H1 (cell line): ENCODE measurements around the gene CCDC106. TPM values are rescaled to one million over a fixed set of nuclear protein-coding genes. Genes with fewer than 3 reads are reported as not detected.

ENCODE experiments used
- CTCF ChIA-PET: fragments of 300-600 bp; sonication (Branson Sonifier 250); formaldehyde crosslinking; loops from one replicate; lab custom pipeline; 2021; ENCODE audit not compliant: partially characterized antibody; lab: Charles Lee
- POLR2A ChIA-PET: fragments of 300-600 bp; sonication (Branson Sonifier 250); formaldehyde crosslinking; loops from one replicate; lab custom pipeline; 2021; ENCODE audit warnings: inconsistent platforms; ENCODE audit not compliant: partially characterized antibody; lab: Charles Lee
- DNase-seq, 2 experiments: peaks; one replicate each; pipeline versions ENCODE4 v3.0.0 to v3.0.0-alpha.2; 2010 to 2022; ENCODE audit warnings: low spot score in 2 of 2, low read depth in 1 of 2, mixed read lengths in 1 of 2
- FAIRE-seq: peaks from 2 replicates; lab custom pipeline; 2011; peaks lifted over from hg19 to GRCh38; lab: Jason Lieb, UNC
- H2AFZ ChIP-seq: 2 replicates; pipeline ENCODE4 v1.8.1; 2012; ENCODE audit warnings: low read length, inconsistent platforms
- H2AK5ac ChIP-seq: 2 replicates; pipeline ENCODE4 v1.6.1; 2013; ENCODE audit warnings: low read depth, low read length
- H2BK120ac ChIP-seq: replicated peaks from 2 replicates; pipeline ENCODE3; 2013; ENCODE audit warnings: low read depth, low read length, inconsistent platforms
- H2BK12ac ChIP-seq: 2 replicates; pipeline ENCODE4 v1.6.1; 2013; ENCODE audit warnings: low read depth, low read length
- H2BK15ac ChIP-seq: 2 replicates; pipeline ENCODE4 v1.6.1; 2013; ENCODE audit warnings: low read length
- H2BK20ac ChIP-seq: 2 replicates; pipeline ENCODE4 v1.6.1; 2013; ENCODE audit warnings: low read length
- H2BK5ac ChIP-seq: 2 replicates; pipeline ENCODE4 v1.6.1; 2013; ENCODE audit warnings: low read depth, low read length
- H3K14ac ChIP-seq: 2 replicates; pipeline ENCODE4 v1.6.1; 2013; ENCODE audit warnings: inconsistent platforms; ENCODE audit not compliant: insufficient read length
- H3K18ac ChIP-seq: 2 replicates; pipeline ENCODE4 v1.6.1; 2013; ENCODE audit warnings: low read length; ENCODE audit errors: extremely low read depth
- H3K23ac ChIP-seq: 2 replicates; pipeline ENCODE4 v1.6.1; 2013; ENCODE audit warnings: inconsistent platforms; ENCODE audit not compliant: insufficient read length
- H3K23me2 ChIP-seq: 2 replicates; pipeline ENCODE4 v1.6.1; 2013; ENCODE audit warnings: low read depth, low read length
- H3K27ac ChIP-seq: 2 replicates; pipeline ENCODE4 v1.6.1; 2011; ENCODE audit warnings: low read depth, low read length, inconsistent platforms
- H3K27me3 ChIP-seq, 4 experiments: replicated peaks in 1 of 4; 1 replicate in 1 of 4; 2 replicates in 3 of 4; pipeline versions ENCODE4 v1.6.1 to v1.8.1; 2011 to 2013; ENCODE audit warnings: low read length in 3 of 4, mild to moderate bottlenecking in 3 of 4, inconsistent platforms in 2 of 4, mixed read lengths in 2 of 4, moderate library complexity in 1 of 4; ENCODE audit not compliant: control insufficient read depth in 3 of 4, insufficient read depth in 3 of 4; ENCODE audit errors: extremely low read depth in 1 of 4
- H3K36me3 ChIP-seq, 4 experiments: 2 replicates each; pipeline versions ENCODE4 v1.6.1 to v1.8.1; 2011 to 2013; ENCODE audit warnings: mild to moderate bottlenecking in 4 of 4, low read length in 3 of 4, moderate library complexity in 2 of 4, control low read depth in 1 of 4, inconsistent platforms in 1 of 4; ENCODE audit not compliant: insufficient read depth in 4 of 4, control insufficient read depth in 2 of 4
- H3K4ac ChIP-seq: replicated peaks from 2 replicates; pipeline ENCODE3; 2013; ENCODE audit warnings: low read length, low read depth, mixed read lengths, inconsistent platforms; ENCODE audit not compliant: insufficient read length
- H3K4me1 ChIP-seq, 4 experiments: replicated peaks in 1 of 4; 1 replicate in 1 of 4; 2 replicates in 3 of 4; pipeline versions ENCODE4 v1.6.1 to v1.8.1; 2011 to 2013; ENCODE audit warnings: low read length in 3 of 4, inconsistent platforms in 2 of 4, mixed read lengths in 1 of 4; ENCODE audit not compliant: insufficient read depth in 4 of 4, control insufficient read depth in 3 of 4
- H3K4me2 ChIP-seq, 2 experiments: 2 replicates each; pipeline versions ENCODE4 v1.6.1 to v1.8.1; 2011 to 2013; ENCODE audit warnings: low read depth in 2 of 2, low read length in 2 of 2, control low read depth in 1 of 2, inconsistent platforms in 1 of 2, mild to moderate bottlenecking in 1 of 2; ENCODE audit not compliant: insufficient read depth in 1 of 2
- H3K4me3 ChIP-seq, 4 experiments: fragments of 200-600, 300-600 bp in 1 of 4; sonication (generic), shearing (Covaris generic), sonication (Bioruptor Twin) in 1 of 4; 2 replicates each; pipeline versions ENCODE4 v1.5.1 to v1.8.1; 2011 to 2016; ENCODE audit warnings: low read length in 4 of 4, low read depth in 3 of 4, control low read depth in 2 of 4, inconsistent platforms in 2 of 4, mild to moderate bottlenecking in 2 of 4, mixed read lengths in 1 of 4, moderate library complexity in 1 of 4; ENCODE audit not compliant: insufficient read depth in 2 of 4; ENCODE audit errors: extremely low read depth in 1 of 4
- H3K56ac ChIP-seq: replicated peaks from 2 replicates; pipeline ENCODE3; 2013; ENCODE audit warnings: low read depth, mild to moderate bottlenecking, mixed read lengths, low read length, inconsistent platforms; ENCODE audit not compliant: insufficient read length
- H3K79me1 ChIP-seq: 2 replicates; pipeline ENCODE4 v1.6.1; 2013; ENCODE audit warnings: low read depth, low read length, control low read depth
- H3K79me2 ChIP-seq, 2 experiments: 2 replicates each; pipeline versions ENCODE4 v1.6.1 to v1.8.1; 2012 to 2013; ENCODE audit warnings: low read length in 2 of 2, mild to moderate bottlenecking in 2 of 2, inconsistent platforms in 1 of 2; ENCODE audit not compliant: insufficient read depth in 2 of 2, control insufficient read depth in 1 of 2
- H3K9ac ChIP-seq, 4 experiments: replicated peaks in 1 of 4; 1 replicate in 1 of 4; 2 replicates in 3 of 4; pipeline versions ENCODE4 v1.6.1 to v1.8.1; 2011 to 2013; ENCODE audit warnings: low read depth in 3 of 4, low read length in 3 of 4, control low read depth in 2 of 4, mild to moderate bottlenecking in 2 of 4, moderate library complexity in 2 of 4, inconsistent platforms in 1 of 4; ENCODE audit errors: extremely low read depth in 1 of 4
- H3K9me3 ChIP-seq, 2 experiments: 2 replicates each; pipeline versions ENCODE4 v1.6.1 to v1.8.1; 2012 to 2013; ENCODE audit warnings: mild to moderate bottlenecking in 2 of 2, moderate library complexity in 2 of 2, control low read depth in 1 of 2, inconsistent platforms in 1 of 2, low read depth in 1 of 2, low read length in 1 of 2, mixed read lengths in 1 of 2; ENCODE audit not compliant: insufficient read depth in 2 of 2
- H4K20me1 ChIP-seq, 2 experiments: replicated peaks in 1 of 2; 2 replicates each; pipeline versions ENCODE3 to v1.8.1; 2011 to 2013; ENCODE audit warnings: inconsistent platforms in 2 of 2, low read length in 2 of 2, mild to moderate bottlenecking in 1 of 2; ENCODE audit not compliant: insufficient read depth in 2 of 2, control insufficient read depth in 1 of 2
- H4K5ac ChIP-seq: 2 replicates; pipeline ENCODE4 v1.6.1; 2013; ENCODE audit warnings: low read length, low read depth, mixed read lengths, inconsistent platforms; ENCODE audit not compliant: insufficient read length
- H4K8ac ChIP-seq: 2 replicates; pipeline ENCODE4 v1.8.0; 2013; ENCODE audit warnings: mild to moderate bottlenecking, moderate library complexity, low read length, inconsistent platforms; ENCODE audit not compliant: insufficient read depth; ENCODE audit errors: extremely low read depth
- H4K91ac ChIP-seq: replicated peaks from 2 replicates; pipeline ENCODE3; 2013; ENCODE audit warnings: low read length, mixed read lengths, inconsistent platforms; ENCODE audit not compliant: insufficient read length
- JUND ChIP-seq: IDR thresholded peaks from 2 replicates; pipeline ENCODE4 v1.6.1; 2011; ENCODE audit warnings: mild to moderate bottlenecking, improper control_type of control experiment, low read length
- POLR2A ChIP-seq, 2 experiments: IDR thresholded peaks; 1 replicate in 1 of 2; 2 replicates in 1 of 2; pipeline ENCODE4 v1.6.1; 2011; ENCODE audit warnings: low read depth in 2 of 2, low read length in 2 of 2, mild to moderate bottlenecking in 2 of 2; ENCODE audit errors: control extremely low read depth in 1 of 2
- POU5F1 ChIP-seq: IDR thresholded peaks from 2 replicates; pipeline ENCODE4 v1.6.1; 2011; ENCODE audit warnings: low read depth, mild to moderate bottlenecking, low read length, moderate library complexity
- SP4 ChIP-seq: IDR thresholded peaks from 2 replicates; pipeline ENCODE4 v1.6.1; 2012; ENCODE audit warnings: low read length, inconsistent platforms
- YY1 ChIP-seq: IDR thresholded peaks from 2 replicates; pipeline ENCODE4 v1.6.1; 2011; ENCODE audit warnings: low read depth, mild to moderate bottlenecking, low read length
- WGBS, 2 experiments: shearing (Covaris generic) in 1 of 2; methylation state at CpG; one replicate each; pipeline versions ENCODE4 v1.1.6 to v1.1.7; 2013 to 2015; ENCODE audit warnings: low lambda C conversion rate in 2 of 2, mixed read lengths in 2 of 2, inconsistent platforms in 1 of 2, low coverage in 1 of 2, missing lambda C conversion rate in 1 of 2; ENCODE audit not compliant: insufficient replicate concordance in 2 of 2, insufficient coverage in 1 of 2, insufficient read length in 1 of 2; ENCODE audit errors: extremely low coverage in 1 of 2, missing lambda C conversion rate in 1 of 2; 5-methylcytosine and 5-hydroxymethylcytosine counted together
- polyA plus RNA-seq, 7 experiments: library from polyadenylated mRNA; depleted of rRNA in 3 of 7; stranded (reverse) in 5 of 7; unstranded in 2 of 7; fragments of >200 nt in 5 of 7; fragments of 200-250 nt in 2 of 7; gene quantifications; 1 replicate in 5 of 7; 2 replicates in 1 of 7; 4 replicates in 1 of 7; pipeline versions ENCODE4 v1.2.1 to v1.2.3, GENCODE V29; 2011 to 2013; ENCODE audit warnings: missing spikeins in 2 of 7, mixed read lengths in 2 of 7
- total RNA-seq: library from RNA; stranded (reverse); fragmentation: NEBNext Ultra II Directional; extraction: Animal tissue kit (Norgen Biotek cat#: 25700); gene quantifications from 2 replicates; pipeline ENCODE4 v1.2.1, GENCODE V29; 2021

CCDC106 gene
- total and polyA plus RNA-seq, 2 of the 8 experiments (the other 6 are each of a cell fraction or from before 2014, with no cell fraction given) = 12.0 to 20.1 TPM

DNA sequence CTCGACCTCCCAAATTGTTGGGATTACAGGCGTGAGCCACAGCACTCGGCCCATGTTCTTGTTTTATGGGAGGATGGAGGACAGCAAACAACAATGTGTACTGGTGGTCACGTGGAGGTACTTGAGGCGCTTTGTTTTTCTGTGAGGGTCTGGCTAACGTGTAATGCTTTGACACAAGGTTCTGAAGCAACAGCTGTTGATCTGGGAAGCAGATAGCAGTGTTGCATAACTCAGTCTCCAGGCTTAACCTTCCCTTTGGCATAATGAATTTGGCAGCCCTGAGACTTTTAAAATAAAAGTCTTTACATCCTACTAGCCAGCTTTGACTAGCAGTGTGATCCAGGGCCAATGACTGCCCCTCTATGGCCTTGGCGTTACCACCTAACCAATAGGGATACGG is 14.2 kb upstream of the CCDC106 start:
- CTCF ChIA-PET = interaction anchor here (1.0 to 5.3 kb wide), 17 partner anchors 13 to 715 kb away, joined by 3 to 56 read pairs (median 6); partner anchors contain the start of genes CCDC106, FIZ1, ZNF784 and ZNF865
- no peak for TF ChIP-seq SP4
- TF ChIP-seq JUND = no peak
- no peak for TF ChIP-seq POLR2A (IDR thresholded peaks at IDR 0.05; ENCODE audit: control extremely low read depth in 1 of 2, low read depth in 2 of 2, low read length in 2 of 2)
- TF ChIP-seq POU5F1 = no peak
- TF ChIP-seq YY1 = no peak

More for the DNA sequence above, 14.2 kb upstream of the CCDC106 start:
- Histone ChIP-seq H2BK15ac (no peak overlapping the region), H3K4ac (peak overlapping the region; percentile 66), H2AK5ac (no peak overlapping the region; the same call in 1 of the 2 replicates), H4K91ac (peak overlapping the region; percentile 49), H3K79me2 (peaks cover 4 to 25% of the 10 kb centered on the region in 2 experiments; a peak in 3 of 4 replicates), H2BK120ac (no peak overlapping the region), H4K5ac (no peak overlapping the region), H2BK5ac (no peak overlapping the region), H3K27ac (no peak overlapping the region), H2BK12ac (0 out of 2 replicates have a peak overlapping the region, but pooled peaks have one; percentile 14), H3K27me3 (no peaks in the 10 kb centered on the region), H3K23me2 (peaks cover 11% of the 10 kb centered on the region), H3K9ac (no peak overlapping the region), H3K4me1 (peaks cover 3 to 6% (median 6%) of the 10 kb centered on the region in 4 experiments; a peak in 6 of 7 replicates), H3K56ac (no peak overlapping the region), H3K79me1 (peaks cover 13% of the 10 kb centered on the region), H3K18ac (no peak overlapping the region), H3K9me3 (no peaks in the 10 kb centered on the region), H3K4me3 (peak overlapping the region in 1 of 4 experiments; percentile 88; a peak in 1 of 8 replicates), H2AFZ (no peak overlapping the region), H2BK20ac (no peak overlapping the region), H4K20me1 (peaks cover 3 to 7% of the 10 kb centered on the region in 2 experiments), H4K8ac (no peak overlapping the region), H3K23ac (no peak overlapping the region), H3K4me2 (peak overlapping the region in 1 of 2 experiments; percentile 91; a peak in 2 of 4 replicates), H3K36me3 (no peaks in the 10 kb centered on the region), H3K14ac (no peak overlapping the region)
- POLR2A ChIA-PET = interaction anchor here (0.7 to 8.8 kb wide), 10 partner anchors 9 to 156 kb away, joined by 3 to 96 read pairs (median 4); partner anchors contain the start of genes CCDC106, ZNF581 and ZNF784
- DNase-seq (no peak), FAIRE-seq (no peak)
- WGBS, 2 experiments = 86% methylated on average over 8 of the region's 8 CpGs; no CpG with 5 or more reads in 1 of the 2 experiments
